B cell (primary cell): ENCODE measurements around the gene PDZD11. TPM values are rescaled to one million over a fixed set of nuclear protein-coding genes. Genes with fewer than 3 reads are reported as not detected.

ENCODE experiments used
- ATAC-seq: fragments of 200-7000 bp; cut with Tn5 transposase; one replicate; pipeline ENCODE4 v1.10.0; 2021; ENCODE audit warnings: low read depth, mild to moderate bottlenecking, moderate number of reproducible peaks, moderate library complexity
- CTCF ChIA-PET: fragments of 350-600 bp; sonication (Branson Sonifier 250); formaldehyde crosslinking; loops from one replicate; lab custom pipeline; 2021; ENCODE audit warnings: antibody characterized with exemption, inconsistent platforms; lab: Charles Lee
- POLR2A ChIA-PET: fragments of 350-600 bp; sonication (Branson Sonifier 250); formaldehyde crosslinking; loops from one replicate; lab custom pipeline; 2021; ENCODE audit warnings: antibody characterized with exemption; lab: Charles Lee
- DNase-seq: peaks from one replicate; pipeline ENCODE4 v3.0.0; 2013
- H2AFZ ChIP-seq: 2 replicates; pipeline ENCODE4 v1.6.1; 2012; ENCODE audit warnings: mild to moderate bottlenecking, low read depth, low read length; ENCODE audit not compliant: insufficient read depth, poor library complexity, severe bottlenecking
- H3K27ac ChIP-seq, 2 donors: 1 replicate in 1 of 2; 2 replicates in 1 of 2; pipeline ENCODE4 v1.5.1; 2012 to 2013; ENCODE audit warnings: low read length in 2 of 2, mild to moderate bottlenecking in 2 of 2, moderate library complexity in 1 of 2
- H3K27me3 ChIP-seq, 4 experiments: fragments of 200-600 bp in 1 of 4; sonication (generic) in 1 of 4; replicated peaks in 1 of 4; 1 replicate in 2 of 4; 2 replicates in 2 of 4; pipeline versions ENCODE4 v1.6.1 to v1.7.0; 2013 to 2016; ENCODE audit warnings: low read length in 3 of 4, mild to moderate bottlenecking in 2 of 4, mixed read lengths in 1 of 4, moderate library complexity in 1 of 4; ENCODE audit not compliant: insufficient read depth in 4 of 4, control insufficient read depth in 3 of 4; ENCODE audit errors: control extremely low read depth in 1 of 4
- H3K36me3 ChIP-seq, 2 experiments: replicated peaks in 1 of 2; 1 replicate in 1 of 2; 2 replicates in 1 of 2; pipeline versions ENCODE4 v1.6.1 to v1.7.1; 2013; ENCODE audit warnings: low read length in 1 of 2; ENCODE audit not compliant: insufficient read depth in 2 of 2, control insufficient read depth in 1 of 2; ENCODE audit errors: control extremely low read depth in 1 of 2, extremely low read depth in 1 of 2
- H3K4me1 ChIP-seq, 2 donors: fragments of 200-600 bp in 1 of 2; sonication (generic) in 1 of 2; 1 replicate in 1 of 2; 2 replicates in 1 of 2; pipeline versions ENCODE4 v1.5.1 to v1.6.1; 2013 to 2017; ENCODE audit warnings: low read length in 2 of 2; ENCODE audit not compliant: control insufficient read depth in 2 of 2, insufficient read depth in 2 of 2
- H3K4me2 ChIP-seq: replicated peaks from 2 replicates; pipeline ENCODE3; 2012; ENCODE audit warnings: mild to moderate bottlenecking, low read depth, low read length; ENCODE audit not compliant: poor library complexity, severe bottlenecking
- H3K4me3 ChIP-seq, 5 experiments: fragments of 200-600 bp in 1 of 5; sonication (generic) in 1 of 5; 1 replicate in 3 of 5; 2 replicates in 2 of 5; pipeline versions ENCODE4 v1.5.1 to v1.7.0; 2011 to 2016; ENCODE audit warnings: low read length in 4 of 5, mild to moderate bottlenecking in 4 of 5, low read depth in 2 of 5, control low read depth in 1 of 5, moderate library complexity in 1 of 5; ENCODE audit not compliant: insufficient read depth in 1 of 5; ENCODE audit errors: control extremely low read depth in 1 of 5, extremely low read depth in 1 of 5
- H3K79me2 ChIP-seq: fragments of 200-600 bp; sonication (generic); one replicate; pipeline ENCODE4 v1.6.0; 2016; ENCODE audit warnings: low read length; ENCODE audit not compliant: control insufficient read depth, insufficient read depth
- H3K9ac ChIP-seq: fragments of 200-600 bp; sonication (generic); 2 replicates; pipeline ENCODE4 v1.6.1; 2017; ENCODE audit warnings: mild to moderate bottlenecking, low read length, moderate library complexity
- H3K9me3 ChIP-seq, 3 donors: one replicate each; pipeline versions ENCODE4 v1.6.1 to v1.7.1; 2013; ENCODE audit warnings: low read length in 2 of 3; ENCODE audit not compliant: control insufficient read depth in 2 of 3, insufficient read depth in 1 of 3; ENCODE audit errors: control extremely low read depth in 1 of 3
- H4K20me1 ChIP-seq: 2 replicates; pipeline ENCODE4 v1.6.0; 2012; ENCODE audit warnings: mild to moderate bottlenecking, low read length; ENCODE audit not compliant: insufficient read depth, control insufficient read depth, poor library complexity, severe bottlenecking
- H3K27ac Mint-ChIP-seq: one replicate; pipeline ENCODE4 v1.8.0; 2021; ENCODE audit warnings: mixed read lengths
- H3K27me3 Mint-ChIP-seq: one replicate; pipeline ENCODE4 v1.8.0; 2021; ENCODE audit warnings: mixed read lengths
- H3K4me1 Mint-ChIP-seq: one replicate; pipeline ENCODE4 v1.8.0; 2021; ENCODE audit warnings: mixed read lengths
- H3K4me3 Mint-ChIP-seq: one replicate; pipeline ENCODE4 v1.8.0; 2021; ENCODE audit warnings: mixed read lengths
- H3K9me3 Mint-ChIP-seq: one replicate; pipeline ENCODE4 v1.8.0; 2022; ENCODE audit warnings: mixed read lengths; ENCODE audit not compliant: insufficient read depth
- CTCF ChIP-seq: fragments of 200-600 bp; IDR thresholded peaks from one replicate; pipeline ENCODE4 v1.8.0; 2022; ENCODE audit warnings: antibody characterized with exemption, mild to moderate bottlenecking
- EZH2 ChIP-seq: IDR thresholded peaks from 2 replicates; pipeline ENCODE4 v1.6.1; 2012; ENCODE audit warnings: borderline replicate concordance, low read depth, mild to moderate bottlenecking, moderate library complexity, low read length; ENCODE audit not compliant: insufficient read depth, poor library complexity, severe bottlenecking
- WGBS: methylation state at CpG from one replicate; pipeline ENCODE4 v1.1.5; 2013; ENCODE audit warnings: missing lambda C conversion rate; ENCODE audit not compliant: insufficient coverage; 5-methylcytosine and 5-hydroxymethylcytosine counted together
- intact Hi-C: fragments of 100-400 bp; cut with micrococcal nuclease; formaldehyde crosslinking; loops from one replicate; pipeline ENCODE4 v1.10.0; 2022
- polyA plus RNA-seq: library from polyadenylated mRNA; depleted of rRNA; stranded (reverse); fragments of >200 nt; gene quantifications from 2 replicates; pipeline ENCODE4 v1.2.3, GENCODE V29; 2012
- total RNA-seq, 2 donors: library from RNA; stranded (reverse); fragments of 120-200 nt in 1 of 2; gene quantifications; 1 replicate in 1 of 2; 2 replicates in 1 of 2; pipeline versions ENCODE4 v1.2.3 to v1.2.4, GENCODE V29; 2013 to 2022

PDZD11 gene
- total and polyA plus RNA-seq, 2 donors (not counting 1 experiment from before 2014, with no cell fraction given), result 13.8 to 16.3 TPM

- Histone ChIP-seq H3K79me2 (no peaks in the 10 kb centered on the region), H2AFZ (no peak within 1 kb of the TSS), H3K27me3 (no peaks in the 10 kb centered on the region), H4K20me1 (no peaks in the 10 kb centered on the region), H3K4me3 (no peak within 1 kb of the TSS), H3K36me3 (no peaks in the 10 kb centered on the region), H3K4me1 (no peaks in the 10 kb centered on the region), H3K27ac (no peak within 1 kb of the TSS), H3K4me2 (no peak within 1 kb of the TSS), H3K9me3 (no peaks in the 10 kb centered on the region), H3K9ac (no peak within 1 kb of the TSS)
- POLR2A ChIA-PET, result no interaction called here
- no peak for TF ChIP-seq EZH2
- TF ChIP-seq CTCF, result no peak
- Mint-ChIP-seq H3K4me3 (no peak within 1 kb of the TSS), H3K4me1 (no peaks in the 10 kb centered on the region), H3K9me3 (no peaks in the 10 kb centered on the region), H3K27me3 (no peaks in the 10 kb centered on the region), H3K27ac (no peak within 1 kb of the TSS)
- intact Hi-C loops, result no loop called here
- DNase-seq (no peak), ATAC-seq (no peak)
- CTCF ChIA-PET, result no interaction called here
These were observed 21.7 kb downstream of the PDZD11 start, which contains the start of gene ARR3 for GRCh38 chrX:70268034-70268433. TSS of gene ARR3 (plus strand) at chrX:70268334. CDS start at chrX:70269386, 1,052 bp downstream.

- Histone ChIP-seq H2AFZ (no peak overlapping the region), H3K36me3 (no peaks in the 10 kb centered on the region), H3K27ac (no peak overlapping the region), H3K79me2 (no peaks in the 10 kb centered on the region), H4K20me1 (no peaks in the 10 kb centered on the region), H3K9ac (no peak overlapping the region), H3K27me3 (no peaks in the 10 kb centered on the region), H3K9me3 (no peaks in the 10 kb centered on the region), H3K4me3 (no peak overlapping the region), H3K4me2 (no peak overlapping the region), H3K4me1 (no peaks in the 10 kb centered on the region)
- WGBS, result no CpG with 5 or more reads among the region's 3 CpGs
- no peak overlapping the region for H3K27ac Mint-ChIP-seq
- H3K27me3 Mint-ChIP-seq, result no peaks in the 10 kb centered on the region
- no peak for ATAC-seq
- intact Hi-C loops, result no loop called here
- ChIA-PET CTCF (no interaction called here), POLR2A (no interaction called here)
- H3K9me3 Mint-ChIP-seq, result no peaks in the 10 kb centered on the region
- H3K4me1 Mint-ChIP-seq, result no peaks in the 10 kb centered on the region
- no peak for DNase-seq
- H3K4me3 Mint-ChIP-seq, result no peak overlapping the region
- TF ChIP-seq EZH2 (no peak), CTCF (no peak)
These were observed 24.9 kb downstream of the PDZD11 start for GRCh38 chrX:70264784-70265183.
